Astrocyte (in vitro differentiated cells and primary cell): Measurements from ENCODE around the gene CBARP. TPM values are rescaled to one million over a fixed set of nuclear protein-coding genes. Genes with fewer than 3 reads are reported as not detected.
A peak's percentile ranks its signal among the peaks of the same experiment; 100 is the strongest.

Experiments used
- DNase-seq: peaks from one replicate; pipeline ENCODE4 v3.0.0-alpha.2; 2010; ENCODE audit warnings: low read depth
- FAIRE-seq: peaks from 2 replicates; lab custom pipeline; 2011; peaks lifted over from hg19 to GRCh38; lab: Jason Lieb, UNC
- H2AFZ ChIP-seq: 2 replicates; pipeline ENCODE4 v1.6.0; 2012; ENCODE audit warnings: low read depth, low read length, inconsistent platforms
- H3K27ac ChIP-seq: 2 replicates; pipeline ENCODE4 v1.5.1; 2011; ENCODE audit warnings: low read depth, low read length, inconsistent platforms
- H3K27me3 ChIP-seq: 2 replicates; pipeline ENCODE4 v1.6.0; 2011; ENCODE audit warnings: low read length, inconsistent platforms; ENCODE audit not compliant: insufficient read depth
- H3K36me3 ChIP-seq: 2 replicates; pipeline ENCODE4 v1.5.1; 2011; ENCODE audit warnings: low read length, inconsistent platforms; ENCODE audit not compliant: insufficient read depth
- H3K4me1 ChIP-seq: 2 replicates; pipeline ENCODE4 v1.5.1; 2011; ENCODE audit warnings: low read length, inconsistent platforms; ENCODE audit not compliant: insufficient read depth
- H3K4me2 ChIP-seq: 2 replicates; pipeline ENCODE4 v1.6.0; 2012; ENCODE audit warnings: low read length, inconsistent platforms
- H3K4me3 ChIP-seq: 2 replicates; pipeline ENCODE4 v1.5.1; 2011; ENCODE audit warnings: low read depth, mild to moderate bottlenecking, low read length, inconsistent platforms; ENCODE audit not compliant: insufficient read depth
- H3K79me2 ChIP-seq: 2 replicates; pipeline ENCODE4 v1.6.0; 2012; ENCODE audit warnings: mild to moderate bottlenecking, low read length, inconsistent platforms; ENCODE audit not compliant: insufficient read depth
- H3K9ac ChIP-seq: 2 replicates; pipeline ENCODE4 v1.6.0; 2012; ENCODE audit warnings: mild to moderate bottlenecking, low read length, inconsistent platforms
- H3K9me3 ChIP-seq: 2 replicates; pipeline ENCODE4 v1.5.1; 2012; ENCODE audit warnings: low read depth, mild to moderate bottlenecking, low read length, inconsistent platforms; ENCODE audit not compliant: insufficient read depth
- H4K20me1 ChIP-seq: 2 replicates; pipeline ENCODE4 v1.6.0; 2012; ENCODE audit warnings: low read length, inconsistent platforms; ENCODE audit not compliant: insufficient read depth
- H3K27ac Mint-ChIP-seq: one replicate; pipeline ENCODE4 v1.8.0; 2021; ENCODE audit warnings: mild to moderate bottlenecking, mixed read lengths; ENCODE audit not compliant: unreplicated experiment
- H3K27me3 Mint-ChIP-seq: one replicate; pipeline ENCODE4 v1.8.0; 2021; ENCODE audit warnings: low read depth, mixed read lengths; ENCODE audit not compliant: unreplicated experiment
- H3K36me3 Mint-ChIP-seq: one replicate; pipeline ENCODE4 v1.8.0; 2021; ENCODE audit warnings: low read depth, mixed read lengths; ENCODE audit not compliant: unreplicated experiment
- H3K4me1 Mint-ChIP-seq: one replicate; pipeline ENCODE4 v1.8.0; 2021; ENCODE audit warnings: low read depth, mixed read lengths; ENCODE audit not compliant: unreplicated experiment
- H3K4me3 Mint-ChIP-seq: one replicate; pipeline ENCODE4 v1.8.0; 2021; ENCODE audit warnings: mild to moderate bottlenecking, moderate library complexity, mixed read lengths; ENCODE audit not compliant: unreplicated experiment
- H3K9me3 Mint-ChIP-seq: one replicate; pipeline ENCODE4 v1.8.0; 2021; ENCODE audit warnings: mild to moderate bottlenecking, mixed read lengths; ENCODE audit not compliant: unreplicated experiment
- EZH2 ChIP-seq: IDR thresholded peaks from 2 replicates; pipeline ENCODE4 v1.6.1; 2012; ENCODE audit warnings: mild to moderate bottlenecking, low read length, inconsistent platforms; ENCODE audit not compliant: insufficient read depth
- total RNA-seq: library from RNA; stranded (reverse); gene quantifications from 2 replicates; pipeline ENCODE4 v1.2.1, GENCODE V29; 2021
- TF ChIP-seq, protein P1 (sequence below): IDR thresholded peaks from 2 replicates; pipeline ENCODE4 v1.5.1; 2011; ENCODE audit warnings: low read depth, mild to moderate bottlenecking, inconsistent platforms, low read length, moderate library complexity; ENCODE audit not compliant: insufficient read depth

The CBARP gene
- total RNA-seq, 1 donor from 2014 or later: 19.8 TPM

DNA sequence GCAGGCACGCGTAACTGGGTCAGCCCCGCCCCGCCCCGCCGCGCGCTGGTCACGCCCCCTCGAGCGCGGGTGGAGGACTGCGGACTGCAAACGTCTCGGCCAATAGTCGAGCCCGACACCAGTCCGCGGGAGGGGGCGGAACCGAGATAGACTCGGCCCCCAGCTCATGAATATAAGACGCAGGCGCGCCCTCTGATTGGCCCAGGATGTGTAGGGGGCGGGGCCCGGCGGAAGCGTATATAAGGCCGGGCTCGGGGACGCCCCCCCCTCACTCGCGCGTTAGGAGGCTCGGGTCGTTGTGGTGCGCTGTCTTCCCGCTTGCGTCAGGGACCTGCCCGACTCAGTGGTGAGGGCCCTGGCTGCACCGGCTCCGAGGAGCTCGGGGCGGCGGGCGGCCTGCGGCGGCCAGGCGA is 31.3 kb upstream of the CBARP start, which contains the start of gene CIRBP:
Gene CIRBP, plus strand, starts transcription at position 268 of the 413 bp plus-strand sequence. CDS start 1,602 bp downstream, outside the sequence.
- H4K20me1 ChIP-seq: peaks cover 50% of the 10 kb centered on the region
- H3K4me2 ChIP-seq: peak within 1 kb of the TSS; percentile 97
- H3K9me3 Mint-ChIP-seq: no peaks in the 10 kb centered on the region
- H3K4me3 ChIP-seq: peak within 1 kb of the TSS; percentile 73
- DNase-seq (peak; percentile 94), FAIRE-seq (no peak)
- no peaks in the 10 kb centered on the region for H3K27me3 ChIP-seq
- TF ChIP-seq EZH2: no peak
- TF ChIP-seq, protein P1, sequence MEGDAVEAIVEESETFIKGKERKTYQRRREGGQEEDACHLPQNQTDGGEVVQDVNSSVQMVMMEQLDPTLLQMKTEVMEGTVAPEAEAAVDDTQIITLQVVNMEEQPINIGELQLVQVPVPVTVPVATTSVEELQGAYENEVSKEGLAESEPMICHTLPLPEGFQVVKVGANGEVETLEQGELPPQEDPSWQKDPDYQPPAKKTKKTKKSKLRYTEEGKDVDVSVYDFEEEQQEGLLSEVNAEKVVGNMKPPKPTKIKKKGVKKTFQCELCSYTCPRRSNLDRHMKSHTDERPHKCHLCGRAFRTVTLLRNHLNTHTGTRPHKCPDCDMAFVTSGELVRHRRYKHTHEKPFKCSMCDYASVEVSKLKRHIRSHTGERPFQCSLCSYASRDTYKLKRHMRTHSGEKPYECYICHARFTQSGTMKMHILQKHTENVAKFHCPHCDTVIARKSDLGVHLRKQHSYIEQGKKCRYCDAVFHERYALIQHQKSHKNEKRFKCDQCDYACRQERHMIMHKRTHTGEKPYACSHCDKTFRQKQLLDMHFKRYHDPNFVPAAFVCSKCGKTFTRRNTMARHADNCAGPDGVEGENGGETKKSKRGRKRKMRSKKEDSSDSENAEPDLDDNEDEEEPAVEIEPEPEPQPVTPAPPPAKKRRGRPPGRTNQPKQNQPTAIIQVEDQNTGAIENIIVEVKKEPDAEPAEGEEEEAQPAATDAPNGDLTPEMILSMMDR: no peak
- H3K9ac ChIP-seq: peak within 1 kb of the TSS; percentile 90
- H3K4me1 Mint-ChIP-seq: peaks cover 33% of the 10 kb centered on the region
- H3K9me3 ChIP-seq: no peaks in the 10 kb centered on the region
- H3K4me1 ChIP-seq: peaks cover 73% of the 10 kb centered on the region
- H3K36me3 ChIP-seq: peaks cover 15% of the 10 kb centered on the region
- H3K27ac Mint-ChIP-seq: peak within 1 kb of the TSS; percentile 90
- no peak within 1 kb of the TSS for H2AFZ ChIP-seq
- peak within 1 kb of the TSS; percentile 91 for H3K27ac ChIP-seq
- H3K4me3 Mint-ChIP-seq: peak within 1 kb of the TSS; percentile 91
- H3K27me3 Mint-ChIP-seq: no peaks in the 10 kb centered on the region
- H3K36me3 Mint-ChIP-seq: peaks cover 14% of the 10 kb centered on the region
- peaks cover 47% of the 10 kb centered on the region for H3K79me2 ChIP-seq

DNA sequence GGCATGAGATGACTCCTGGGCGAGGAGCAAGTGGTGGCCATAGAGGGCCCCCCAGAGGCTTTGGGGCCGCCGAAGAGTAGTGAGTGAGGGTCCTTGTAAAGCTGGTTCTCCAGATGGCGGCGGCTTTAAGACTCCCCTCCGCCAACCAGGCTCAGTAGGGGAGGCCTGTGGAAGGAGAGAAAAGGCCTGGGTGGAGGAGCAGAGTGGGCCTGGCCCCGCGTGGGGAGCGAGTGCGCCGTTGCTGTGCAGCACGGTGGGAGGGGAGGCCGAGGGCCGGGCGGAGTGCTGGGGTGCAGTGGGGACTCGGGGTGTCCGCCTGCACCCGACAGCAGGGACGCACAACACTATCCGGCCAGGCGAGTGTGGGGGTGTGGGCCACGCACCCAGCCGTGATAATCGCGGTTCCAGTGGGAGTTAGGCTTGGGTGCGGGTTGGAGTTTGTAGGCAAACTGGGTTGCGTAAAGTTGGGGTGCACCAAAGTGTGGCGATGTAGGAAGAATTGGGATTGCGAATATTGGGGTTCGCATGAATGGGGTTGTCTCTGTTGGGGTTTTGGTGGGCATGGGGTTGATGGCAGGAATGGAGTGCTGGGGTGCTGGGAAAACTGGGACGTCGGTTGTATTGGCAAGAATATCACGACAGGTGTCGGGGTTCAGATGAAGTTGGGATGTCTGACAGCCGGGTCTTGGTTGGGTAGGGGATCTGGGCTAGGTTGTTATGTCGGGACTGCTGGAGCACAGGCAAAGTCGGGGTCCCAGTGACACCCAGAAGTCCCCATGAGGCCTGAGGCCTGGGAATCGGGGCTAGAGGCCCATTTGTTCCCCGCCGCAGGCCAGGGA is 30.6 kb upstream of the CBARP start:
- DNase-seq: no peak
- Mint-ChIP-seq H3K4me1 (peaks cover 28% of the 10 kb centered on the region), H3K9me3 (no peaks in the 10 kb centered on the region), H3K4me3 (peak overlapping the region; percentile 73), H3K36me3 (peaks cover 14% of the 10 kb centered on the region), H3K27ac (peak overlapping the region; percentile 36), H3K27me3 (no peaks in the 10 kb centered on the region)
- Histone ChIP-seq H3K27me3 (no peaks in the 10 kb centered on the region), H3K27ac (peak overlapping the region; percentile 59), H3K9me3 (no peaks in the 10 kb centered on the region), H3K79me2 (peaks cover 41% of the 10 kb centered on the region), H2AFZ (no peak overlapping the region), H3K9ac (peak overlapping the region; percentile 75), H3K4me1 (peaks cover 70% of the 10 kb centered on the region), H3K4me2 (peak overlapping the region; percentile 93), H3K4me3 (no peak overlapping the region), H4K20me1 (peaks cover 43% of the 10 kb centered on the region), H3K36me3 (peaks cover 15% of the 10 kb centered on the region)
- TF ChIP-seq, protein P1: no peak
- TF ChIP-seq EZH2: no peak
- FAIRE-seq: no peak
